GM18867 (cell line): ENCODE data around the gene SSTR5.
"Not testable (repeated sequence)": the region's sequence is repeated elsewhere in the genome, so short reads cannot be mapped to it uniquely, and the experiment has no call there.

ENCODE experiments used
- ATAC-seq: cut with Tn5 transposase; IDR thresholded peaks from one replicate; pipeline ENCODE4 v1.9.1; 2021; ENCODE audit warnings: mild to moderate bottlenecking, moderate library complexity; ENCODE audit not compliant: unreplicated experiment

Gene SSTR5

GRCh38 chr16:1089822-1090619 is 17.5 kb downstream of the SSTR5 start:
- no peak for ATAC-seq

GRCh38 chr16:1090620-1091587 is 18.4 kb downstream of the SSTR5 start:
- ATAC-seq, result no peak

- ATAC-seq, result no peak
These were observed 19.5 kb downstream of the SSTR5 start for GRCh38 chr16:1091992-1092552.

- ATAC-seq, result not testable (repeated sequence)
These were observed 20.2 kb downstream of the SSTR5 start for GRCh38 chr16:1092685-1093283.

GRCh38 chr16:1093284-1094123 is 21.0 kb downstream of the SSTR5 start:
- no peak for ATAC-seq

GRCh38 chr16:1094124-1094479 is 21.6 kb downstream of the SSTR5 start:
- ATAC-seq, result no peak

GRCh38 chr16:1094601-1095449 is 22.3 kb downstream of the SSTR5 start:
- ATAC-seq, result no peak

- no peak for ATAC-seq
These were observed 23.1 kb downstream of the SSTR5 start for GRCh38 chr16:1095450-1096168.

- ATAC-seq, result no peak
These were observed 23.9 kb downstream of the SSTR5 start, which contains the start of gene C1QTNF8 for GRCh38 chr16:1096169-1097082. C1QTNF8 (minus strand) TSS chr16:1096244; CDS start chr16:1094922, 1,322 bp downstream.

- ATAC-seq, result no peak
These were observed 24.6 kb downstream of the SSTR5 start for GRCh38 chr16:1097156-1097555.

- ATAC-seq, result no peak
These were observed 25.3 kb downstream of the SSTR5 start for GRCh38 chr16:1097800-1098199.

- no peak for ATAC-seq
These were observed 25.9 kb downstream of the SSTR5 start for GRCh38 chr16:1098266-1098991.

- no peak for ATAC-seq
These were observed 26.9 kb downstream of the SSTR5 start for GRCh38 chr16:1099189-1100083.

GRCh38 chr16:1100084-1100800 is 27.7 kb downstream of the SSTR5 start:
- ATAC-seq, result no peak

- no peak for ATAC-seq
These were observed 28.6 kb downstream of the SSTR5 start for GRCh38 chr16:1101133-1101532.
